Right ventricle myocardium superior (tissue), 1 donor: ENCODE measurements around the gene CYP2D6. TPM values are rescaled to one million over a fixed set of nuclear protein-coding genes. Genes with fewer than 3 reads are reported as not detected.
A peak's percentile ranks its signal among the peaks of the same experiment; 100 is the strongest.
"Not testable (repeated sequence)": the region's sequence is repeated elsewhere in the genome, so short reads cannot be mapped to it uniquely, and the experiment has no call there.

Experiments
- ATAC-seq: fragments of 200-7000 bp; cut with Tn5 transposase; one replicate; pipeline ENCODE4 v1.9.1; 2020; ENCODE audit warnings: mild to moderate bottlenecking; ENCODE audit not compliant: poor library complexity
- DNase-seq: peaks from one replicate; pipeline ENCODE4 v3.0.0-alpha.2; 2020
- intact Hi-C: fragments of 100-400 bp; cut with DNase I; formaldehyde crosslinking; loops from one replicate; pipeline ENCODE4 v1.11.2; 2022
- total RNA-seq: library from RNA; stranded (reverse); fragmentation: NEBNext Ultra II Directional; extraction: Animal tissue kit (Norgen Biotek cat#: 25700); gene quantifications from one replicate; pipeline ENCODE4 v1.2.1, GENCODE V29; 2021
- donor health status: DM: no; HTN: yes; CAD: no; lungs with severe emphysema.

Gene CYP2D6
- total RNA-seq, 1 donor from 2014 or later, result not detected

- ATAC-seq, intact Hi-C loops: not testable (repeated sequence)
Measured at GRCh38 chr22:42112793-42113192, 17.8 kb downstream of the CYP2D6 start.

GRCh38 chr22:42111798-42112197, 18.8 kb downstream of the CYP2D6 start:
- intact Hi-C loops, result no loop called here
- ATAC-seq (no peak), DNase-seq (no peak)

More at GRCh38 chr22:42112793-42113192, 17.8 kb downstream of the CYP2D6 start:
- not testable (repeated sequence) for DNase-seq

GRCh38 chr22:42108848-42109247, 21.8 kb downstream of the CYP2D6 start:
- ATAC-seq, result no peak
- intact Hi-C loops, result no loop called here
- DNase-seq, result no peak

- intact Hi-C loops, DNase-seq, ATAC-seq: not testable (repeated sequence)
Measured at GRCh38 chr22:42104332-42104860, 26.2 kb downstream of the CYP2D6 start.

GRCh38 chr22:42101199-42101598, 29.4 kb downstream of the CYP2D6 start:
- intact Hi-C loops, result no loop called here
- ATAC-seq, result no peak
- DNase-seq, result no peak

- intact Hi-C loops, result loop anchor here (5.0 to 10.0 kb wide), 2 partner anchors 173 to 351 kb away; no protein-coding TSS in a partner anchor
- ATAC-seq (no peak), DNase-seq (no peak)
Measured at GRCh38 chr22:42091455-42091782, 39.2 kb downstream of the CYP2D6 start.

- intact Hi-C loops, result loop anchor here (5.0 to 10.0 kb wide), 2 partner anchors 174 to 351 kb away; no protein-coding TSS in a partner anchor
- DNase-seq, result peak; percentile 99
- peak; percentile 96 for ATAC-seq
Measured at GRCh38 chr22:42090596-42091454, 39.8 kb downstream of the CYP2D6 start, which contains the start of gene NDUFA6. NDUFA6 (minus strand) TSS chr22:42090772; CDS start chr22:42090744, 28 bp downstream.

GRCh38 chr22:42086051-42086450, 44.6 kb downstream of the CYP2D6 start:
- intact Hi-C loops, result no loop called here
- no peak for ATAC-seq
- DNase-seq, result no peak

GRCh38 chr22:42084874-42085273, 45.7 kb downstream of the CYP2D6 start:
- DNase-seq, result no peak
- no peak for ATAC-seq
- intact Hi-C loops, result no loop called here

GRCh38 chr22:42083119-42083518, 47.5 kb downstream of the CYP2D6 start:
- peak; percentile 3 for DNase-seq
- intact Hi-C loops, result no loop called here
- ATAC-seq, result no peak

GRCh38 chr22:42080287-42080686, 50.3 kb downstream of the CYP2D6 start:
- no peak for ATAC-seq
- intact Hi-C loops, result no loop called here
- DNase-seq, result peak; percentile 53

- DNase-seq (peak; percentile 100), ATAC-seq (peak; percentile 93)
- intact Hi-C loops, result no loop called here
Measured at GRCh38 chr22:42079319-42080251, 51.0 kb downstream of the CYP2D6 start, which contains the start of gene SMDT1. SMDT1 (plus strand) TSS chr22:42079700; CDS start chr22:42079769, 69 bp downstream.

GRCh38 chr22:42078469-42079318, 51.9 kb downstream of the CYP2D6 start:
- ATAC-seq, result peak; percentile 21
- intact Hi-C loops, result no loop called here
- peak; percentile 29 for DNase-seq

- DNase-seq, result peak; percentile 45
- intact Hi-C loops, result no loop called here
- no peak for ATAC-seq
Measured at GRCh38 chr22:42077486-42078125, 53.0 kb downstream of the CYP2D6 start.

GRCh38 chr22:42076764-42077485, 53.7 kb downstream of the CYP2D6 start:
- ATAC-seq (no peak), DNase-seq (peak; percentile 44)
- intact Hi-C loops, result no loop called here
